ENCODE data around the gene UGT2B11. TPM values are rescaled to one million over a fixed set of nuclear protein-coding genes. Genes with fewer than 3 reads are reported as not detected.

The UGT2B11 gene
- total and polyA plus RNA-seq, 4 donors: 0.30 to 0.33 TPM; not detected in 2

Other genes with a start within 250 kb of the UGT2B11 start
- gene UGT2B7, start 118.3 kb downstream of the UGT2B11 start, total RNA-seq: under 1 TPM in 1 of 2 donors, not detected in 1; 0.20 TPM
- gene UGT2B7, start 118.3 kb downstream of the UGT2B11 start, polyA plus RNA-seq (ENCODE audit: insufficient read length in 2 of 2): under 1 TPM; 0.32 to 0.84 TPM
- not detected for gene UGT2B28, start 65.7 kb upstream of the UGT2B11 start, total RNA-seq
- gene UGT2B28, start 65.7 kb upstream of the UGT2B11 start, polyA plus RNA-seq (ENCODE audit: insufficient read length in 2 of 2): not detected